Measurements from ENCODE around the gene TEX19.
"Not testable (repeated sequence)": the region's sequence is repeated elsewhere in the genome, so short reads cannot be mapped to it uniquely, and the experiment has no call there.

TEX19 gene

GRCh38 chr17:82359451-82360074 lies 516 bp downstream of the TEX19 start:
- H3K4me3 ChIP-seq (ENCODE audit: insufficient read depth, low read depth, low read length, poor library complexity, severe bottlenecking); H3K27ac ChIP-seq (ENCODE audit: insufficient read depth, low read length, poor library complexity, severe bottlenecking); H3K4me1 ChIP-seq (ENCODE audit: control insufficient read depth, insufficient read depth, low read length, poor library complexity, severe bottlenecking); H3K27me3 ChIP-seq (replicated peaks; ENCODE audit: control insufficient read depth, insufficient read depth, low read length, poor library complexity, severe bottlenecking); H3K9me3 ChIP-seq (ENCODE audit: control insufficient read depth, low read length); H3K36me3 ChIP-seq (ENCODE audit: control insufficient read depth, insufficient read depth, low read length); DNase-seq: not testable (repeated sequence)

GRCh38 chr17:82361885-82362633 lies 3.0 kb downstream of the TEX19 start:
- DNase-seq, result no peak
- H3K9me3 ChIP-seq (ENCODE audit: control insufficient read depth, low read length), result no peaks in the 10 kb centered on the region
- H3K27me3 ChIP-seq (replicated peaks; ENCODE audit: control insufficient read depth, insufficient read depth, low read length, poor library complexity, severe bottlenecking), result no peaks in the 10 kb centered on the region
- H3K4me3 ChIP-seq (ENCODE audit: insufficient read depth, low read depth, low read length, poor library complexity, severe bottlenecking), result no peak overlapping the region
- H3K27ac ChIP-seq (ENCODE audit: insufficient read depth, low read length, poor library complexity, severe bottlenecking), result no peak overlapping the region
- H3K36me3 ChIP-seq (ENCODE audit: control insufficient read depth, insufficient read depth, low read length), result no peaks in the 10 kb centered on the region
- no peaks in the 10 kb centered on the region for H3K4me1 ChIP-seq (ENCODE audit: control insufficient read depth, insufficient read depth, low read length, poor library complexity, severe bottlenecking)

DNA sequence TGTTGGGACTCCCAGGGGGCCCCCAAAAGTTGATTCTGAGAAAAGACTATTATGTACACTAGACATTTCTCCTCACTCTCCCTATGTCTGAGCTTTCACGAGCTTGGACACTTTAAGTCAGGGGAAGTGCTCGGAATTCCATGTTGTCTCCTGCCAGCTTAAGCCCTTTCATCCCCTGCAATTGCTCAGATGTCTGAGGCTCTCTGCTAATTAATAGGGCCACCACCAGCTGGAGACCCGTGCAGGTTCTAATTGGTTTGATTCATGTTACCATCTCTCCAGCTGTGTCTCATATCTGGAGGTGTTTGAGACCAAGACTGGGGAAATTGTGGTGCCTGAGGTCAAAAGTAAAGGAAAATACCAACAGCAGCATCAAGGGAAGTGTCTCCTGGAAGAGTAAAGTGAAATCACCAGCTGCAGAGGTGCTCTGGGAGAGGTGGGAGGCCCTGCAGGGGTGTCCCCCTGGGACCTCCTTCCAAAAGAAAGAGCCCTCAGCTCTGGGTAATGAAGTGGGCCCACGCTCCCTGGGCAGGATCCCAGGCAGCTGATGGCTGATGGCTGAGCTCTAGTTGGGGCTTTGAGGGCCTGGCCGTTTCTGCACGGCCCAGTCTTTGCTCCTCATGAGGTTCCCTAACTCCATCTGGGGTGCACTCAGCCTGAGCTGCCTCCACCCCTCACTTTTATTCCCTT lies 6.7 kb downstream of the TEX19 start:
- H3K27me3 ChIP-seq (replicated peaks; ENCODE audit: control insufficient read depth, insufficient read depth, low read length, poor library complexity, severe bottlenecking), result peaks cover 9% of the 10 kb centered on the region
- H3K36me3 ChIP-seq (ENCODE audit: control insufficient read depth, insufficient read depth, low read length), result no peaks in the 10 kb centered on the region
- peaks cover 2% of the 10 kb centered on the region for H3K4me1 ChIP-seq (ENCODE audit: control insufficient read depth, insufficient read depth, low read length, poor library complexity, severe bottlenecking)
- no peak for DNase-seq
- no peak overlapping the region for H3K27ac ChIP-seq (ENCODE audit: insufficient read depth, low read length, poor library complexity, severe bottlenecking)
- no peaks in the 10 kb centered on the region for H3K9me3 ChIP-seq (ENCODE audit: control insufficient read depth, low read length)
- no peak overlapping the region for H3K4me3 ChIP-seq (ENCODE audit: insufficient read depth, low read depth, low read length, poor library complexity, severe bottlenecking)

GRCh38 chr17:82366749-82367148 lies 7.7 kb downstream of the TEX19 start:
- Histone ChIP-seq H3K9me3 (ENCODE audit: control insufficient read depth, low read length) (no peaks in the 10 kb centered on the region), H3K27ac (ENCODE audit: insufficient read depth, low read length, poor library complexity, severe bottlenecking) (no peak overlapping the region), H3K4me3 (ENCODE audit: insufficient read depth, low read depth, low read length, poor library complexity, severe bottlenecking) (no peak overlapping the region), H3K4me1 (ENCODE audit: control insufficient read depth, insufficient read depth, low read length, poor library complexity, severe bottlenecking) (peaks cover 9% of the 10 kb centered on the region), H3K36me3 (ENCODE audit: control insufficient read depth, insufficient read depth, low read length) (no peaks in the 10 kb centered on the region), H3K27me3 (replicated peaks; ENCODE audit: control insufficient read depth, insufficient read depth, low read length, poor library complexity, severe bottlenecking) (peaks cover 19% of the 10 kb centered on the region)
- no peak for DNase-seq

DNA sequence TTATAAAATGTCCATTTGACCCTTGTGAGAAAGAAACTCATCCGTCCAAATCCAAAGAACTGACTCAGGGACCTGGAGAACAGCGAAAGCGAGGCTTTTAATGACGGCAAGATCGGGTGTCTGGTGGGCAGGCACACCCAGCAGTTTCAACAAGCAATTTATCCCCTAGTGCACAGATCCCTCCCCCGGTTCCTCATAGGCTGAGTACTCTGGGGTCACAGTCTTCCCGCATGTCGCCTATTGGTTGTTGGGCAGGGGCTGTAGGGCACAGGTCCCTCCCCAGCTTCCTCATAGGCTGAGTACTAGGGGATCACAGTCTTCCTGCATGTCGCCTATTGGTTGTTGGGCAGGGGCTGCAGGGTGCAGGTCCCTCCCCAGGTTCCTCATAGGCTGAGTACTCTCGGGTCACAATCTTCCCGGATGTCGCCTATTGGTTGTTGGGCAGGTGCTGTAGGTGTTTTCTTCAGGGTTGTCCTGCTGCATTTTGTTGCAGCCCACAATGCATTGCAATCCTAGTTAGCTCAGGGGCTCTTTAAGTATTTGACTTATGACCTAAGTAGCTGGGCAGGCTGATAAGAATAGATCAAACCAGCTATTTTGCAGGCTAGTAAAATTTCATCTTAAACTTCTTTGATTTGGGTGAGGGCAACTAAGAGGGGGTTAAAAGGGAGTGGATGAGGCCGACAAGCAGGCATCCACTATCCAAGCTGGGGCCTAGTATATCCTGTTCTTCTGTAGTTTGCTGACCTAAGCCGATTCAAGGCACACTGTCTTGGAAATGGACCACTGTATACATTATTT lies 8.9 kb downstream of the TEX19 start:
- Histone ChIP-seq H3K4me1 (ENCODE audit: control insufficient read depth, insufficient read depth, low read length, poor library complexity, severe bottlenecking) (peaks cover 9% of the 10 kb centered on the region), H3K9me3 (ENCODE audit: control insufficient read depth, low read length) (no peaks in the 10 kb centered on the region), H3K27ac (ENCODE audit: insufficient read depth, low read length, poor library complexity, severe bottlenecking) (no peak overlapping the region), H3K36me3 (ENCODE audit: control insufficient read depth, insufficient read depth, low read length) (no peaks in the 10 kb centered on the region), H3K4me3 (ENCODE audit: insufficient read depth, low read depth, low read length, poor library complexity, severe bottlenecking) (no peak overlapping the region), H3K27me3 (replicated peaks; ENCODE audit: control insufficient read depth, insufficient read depth, low read length, poor library complexity, severe bottlenecking) (peaks cover 30% of the 10 kb centered on the region)
- no peak for DNase-seq

GRCh38 chr17:82369211-82369610 lies 10.2 kb downstream of the TEX19 start:
- H3K4me1 ChIP-seq (ENCODE audit: control insufficient read depth, insufficient read depth, low read length, poor library complexity, severe bottlenecking), result peaks cover 9% of the 10 kb centered on the region
- H3K4me3 ChIP-seq (ENCODE audit: insufficient read depth, low read depth, low read length, poor library complexity, severe bottlenecking), result no peak overlapping the region
- H3K27ac ChIP-seq (ENCODE audit: insufficient read depth, low read length, poor library complexity, severe bottlenecking), result no peak overlapping the region
- H3K36me3 ChIP-seq (ENCODE audit: control insufficient read depth, insufficient read depth, low read length), result no peaks in the 10 kb centered on the region
- no peak for DNase-seq
- peaks cover 30% of the 10 kb centered on the region for H3K27me3 ChIP-seq (replicated peaks; ENCODE audit: control insufficient read depth, insufficient read depth, low read length, poor library complexity, severe bottlenecking)
- no peaks in the 10 kb centered on the region for H3K9me3 ChIP-seq (ENCODE audit: control insufficient read depth, low read length)

DNA sequence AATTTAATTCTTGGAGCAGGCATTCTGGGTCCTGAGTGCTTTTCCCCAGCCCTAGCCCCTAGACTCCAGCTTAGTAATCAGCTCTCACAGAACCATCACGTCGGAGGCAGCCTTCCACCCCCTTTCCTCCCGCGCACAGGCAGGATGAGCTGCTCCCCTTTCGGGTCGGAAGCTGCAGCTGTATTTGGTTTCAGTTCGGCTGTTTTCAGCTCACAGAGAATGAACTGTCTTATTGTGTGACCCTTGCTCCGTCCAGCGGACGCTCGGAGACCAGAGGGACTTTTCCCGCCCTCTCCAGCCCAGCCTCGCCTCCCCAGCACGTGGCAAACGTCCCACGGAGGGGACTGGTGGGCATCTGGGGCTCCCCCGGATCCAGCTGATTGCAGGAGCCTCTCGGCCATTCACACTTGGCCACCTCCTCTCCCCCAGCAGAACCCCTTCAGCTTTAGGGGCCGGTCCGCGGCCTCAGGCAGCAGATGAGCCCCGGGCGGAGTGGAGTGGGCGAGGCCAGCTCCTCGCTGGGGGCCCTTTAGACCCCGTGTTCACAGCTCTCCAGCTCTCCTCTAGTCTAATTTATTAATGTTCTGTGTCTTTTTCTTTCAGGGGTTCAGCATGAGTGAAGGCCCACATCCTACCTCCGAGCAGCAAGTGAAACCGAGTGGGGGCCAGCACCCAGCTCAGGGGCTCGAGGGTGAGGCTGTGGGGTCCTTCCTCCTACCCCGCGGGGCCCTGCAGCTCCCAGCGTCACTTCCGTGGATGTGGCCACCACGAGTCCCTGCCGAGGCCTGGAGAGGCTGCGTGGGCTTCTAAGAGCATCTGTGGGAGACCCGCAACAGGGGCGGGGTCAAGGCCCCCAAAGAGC lies 11.7 kb downstream of the TEX19 start:
- DNase-seq, result no peak
- no peak overlapping the region for H3K27ac ChIP-seq (ENCODE audit: insufficient read depth, low read length, poor library complexity, severe bottlenecking)
- peaks cover 9% of the 10 kb centered on the region for H3K4me1 ChIP-seq (ENCODE audit: control insufficient read depth, insufficient read depth, low read length, poor library complexity, severe bottlenecking)
- peaks cover 30% of the 10 kb centered on the region for H3K27me3 ChIP-seq (replicated peaks; ENCODE audit: control insufficient read depth, insufficient read depth, low read length, poor library complexity, severe bottlenecking)
- H3K9me3 ChIP-seq (ENCODE audit: control insufficient read depth, low read length), result no peaks in the 10 kb centered on the region
- no peaks in the 10 kb centered on the region for H3K36me3 ChIP-seq (ENCODE audit: control insufficient read depth, insufficient read depth, low read length)
- peak overlapping the region; percentile 51 for H3K4me3 ChIP-seq (ENCODE audit: insufficient read depth, low read depth, low read length, poor library complexity, severe bottlenecking)

GRCh38 chr17:82371333-82372248 lies 12.5 kb downstream of the TEX19 start, which contains the start of gene UTS2R:
Gene UTS2R (plus strand): TSS chr17:82371765. CDS start chr17:82374325, 2,560 bp downstream.
- DNase-seq, result no peak
- Histone ChIP-seq H3K36me3 (ENCODE audit: control insufficient read depth, insufficient read depth, low read length) (no peaks in the 10 kb centered on the region), H3K4me3 (ENCODE audit: insufficient read depth, low read depth, low read length, poor library complexity, severe bottlenecking) (peak within 1 kb of the TSS; percentile 51), H3K4me1 (ENCODE audit: control insufficient read depth, insufficient read depth, low read length, poor library complexity, severe bottlenecking) (peaks cover 9% of the 10 kb centered on the region), H3K27ac (ENCODE audit: insufficient read depth, low read length, poor library complexity, severe bottlenecking) (no peak within 1 kb of the TSS), H3K27me3 (replicated peaks; ENCODE audit: control insufficient read depth, insufficient read depth, low read length, poor library complexity, severe bottlenecking) (peaks cover 30% of the 10 kb centered on the region), H3K9me3 (ENCODE audit: control insufficient read depth, low read length) (no peaks in the 10 kb centered on the region)
